ENCODE results near the gene SIRT4. TPM values are rescaled to one million over a fixed set of nuclear protein-coding genes. Genes with fewer than 3 reads are reported as not detected.

The SIRT4 gene
- 0.69 and 2.7 TPM in 2 replicates for total RNA-seq

GRCh38 chr12:120301962-120302815, at the start of gene SIRT4:
SIRT4 (plus strand) TSS chr12:120302321; CDS start chr12:120303562, 1,241 bp downstream.

GRCh38 chr12:120265473-120266179, 36.5 kb upstream of the SIRT4 start, which contains the start of gene PXN:
PXN (minus strand) TSS chr12:120265730; CDS start chr12:120265629, 101 bp downstream.

GRCh38 chr12:120292661-120293531, 9.2 kb upstream of the SIRT4 start, which contains the start of gene RNU4-1:
RNU4-1 (minus strand) TSS chr12:120293237.

GRCh38 chr12:120327593-120327992, 25.5 kb downstream of the SIRT4 start, which contains the start of gene PLA2G1B:
PLA2G1B (minus strand) TSS chr12:120327779; CDS start chr12:120327753, 26 bp downstream.

Other genes with a start within 250 kb of the SIRT4 start
- 16.9 and 27.5 TPM in 2 replicates for gene RAB35, start 185.6 kb upstream of the SIRT4 start, total RNA-seq
- gene GCN1, start 107.6 kb upstream of the SIRT4 start, total RNA-seq = 89.4 and 210 TPM in 2 replicates
- 1,799 and 3,968 TPM in 2 replicates for gene RPLP0, start 101.2 kb upstream of the SIRT4 start, total RNA-seq
- gene PXN, start 36.6 kb upstream of the SIRT4 start, total RNA-seq = 22.9 and 87.4 TPM in 2 replicates
- gene RNU4-2, start 10.4 kb upstream of the SIRT4 start, total RNA-seq = under 0.01 TPM in 2 replicates
- under 0.01 TPM in 1 of 2 replicates, not detected in the other for gene RNU4-1, start 9.1 kb upstream of the SIRT4 start, total RNA-seq
- gene PLA2G1B, start 25.5 kb downstream of the SIRT4 start, total RNA-seq = not detected in 2 replicates
- gene MSI1, start 66.8 kb downstream of the SIRT4 start, total RNA-seq = not detected in 2 replicates
- gene COX6A1, start 135.8 kb downstream of the SIRT4 start, total RNA-seq = 267 and 524 TPM in 2 replicates
- 19.3 and 24.9 TPM in 2 replicates for gene TRIAP1, start 144.1 kb downstream of the SIRT4 start, total RNA-seq
- gene GATC, start 144.1 kb downstream of the SIRT4 start, total RNA-seq = 18.4 and 23.9 TPM in 2 replicates
- gene SRSF9, start 167.4 kb downstream of the SIRT4 start, total RNA-seq = 190 and 243 TPM in 2 replicates
- 255 and 301 TPM in 2 replicates for gene DYNLL1, start 193.8 kb downstream of the SIRT4 start, total RNA-seq
- gene COQ5, start 226.8 kb downstream of the SIRT4 start, total RNA-seq = 30.5 and 33.6 TPM in 2 replicates
- gene RNF10, start 232.0 kb downstream of the SIRT4 start, total RNA-seq = 137 and 223 TPM in 2 replicates

All from smooth muscle cell of the umbilical artery (primary cell).